Hepatocyte (in vitro differentiated cells): ENCODE measurements around the gene RBM18. TPM values are rescaled to one million over a fixed set of nuclear protein-coding genes. Genes with fewer than 3 reads are reported as not detected.

Experiments used
- DNase-seq: peaks from one replicate; pipeline ENCODE4 v3.0.0-alpha.2; 2016; ENCODE audit warnings: low spot score
- H2AFZ ChIP-seq: fragments of 200-600 bp; sonication (generic); 2 replicates; pipeline ENCODE4 v1.6.0; 2016; ENCODE audit warnings: antibody characterized with exemption, mild to moderate bottlenecking
- H3K27ac ChIP-seq: fragments of 200-600 bp; sonication (generic); 2 replicates; pipeline ENCODE4 v1.5.1; 2016; ENCODE audit warnings: mild to moderate bottlenecking
- H3K27me3 ChIP-seq: fragments of 200-600 bp; sonication (generic); 2 replicates; pipeline ENCODE4 v1.6.1; 2016
- H3K36me3 ChIP-seq: fragments of 200-600 bp; sonication (generic); replicated peaks from 2 replicates; pipeline ENCODE4 v1.5.1; 2016; ENCODE audit warnings: low read depth; ENCODE audit not compliant: insufficient read depth
- H3K4me1 ChIP-seq: fragments of 200-600 bp; sonication (generic); 2 replicates; pipeline ENCODE4 v1.5.1; 2016; ENCODE audit warnings: mild to moderate bottlenecking, moderate library complexity; ENCODE audit not compliant: insufficient read depth
- H3K4me2 ChIP-seq: fragments of 200-600 bp; sonication (generic); 2 replicates; pipeline ENCODE4 v1.6.0; 2016
- H3K4me3 ChIP-seq: fragments of 200-600 bp; sonication (generic); 2 replicates; pipeline ENCODE4 v1.5.1; 2016; ENCODE audit warnings: mild to moderate bottlenecking
- H3K79me2 ChIP-seq: fragments of 200-600 bp; sonication (generic); 2 replicates; pipeline ENCODE4 v1.6.0; 2017; ENCODE audit warnings: mild to moderate bottlenecking
- H3K9me2 ChIP-seq: fragments of 200-600 bp; sonication (generic); replicated peaks from 2 replicates; pipeline ENCODE4 v1.6.0; 2017; ENCODE audit warnings: mild to moderate bottlenecking; ENCODE audit not compliant: insufficient read depth
- H3K9me3 ChIP-seq: fragments of 200-600 bp; sonication (generic); 2 replicates; pipeline ENCODE4 v1.5.1; 2016; ENCODE audit warnings: low read depth, mild to moderate bottlenecking
- H4K20me1 ChIP-seq: fragments of 200-600 bp; sonication (generic); 2 replicates; pipeline ENCODE4 v1.6.0; 2016; ENCODE audit warnings: mild to moderate bottlenecking; ENCODE audit not compliant: insufficient read depth, poor library complexity, severe bottlenecking
- CTCF ChIP-seq: fragments of 200-600 bp; sonication (generic); IDR thresholded peaks from 2 replicates; pipeline ENCODE4 v1.5.1; 2016; ENCODE audit warnings: antibody characterized with exemption, mild to moderate bottlenecking; ENCODE audit not compliant: poor library complexity
- EZH2 ChIP-seq: fragments of 200-600 bp; sonication (generic); IDR thresholded peaks from 2 replicates; pipeline ENCODE4 v1.6.1; 2016; ENCODE audit warnings: antibody characterized with exemption, mild to moderate bottlenecking, borderline replicate concordance
- EZH2phosphoT487 ChIP-seq: fragments of 200-600 bp; sonication (generic); IDR thresholded peaks from one replicate; pipeline ENCODE4 v1.6.1; 2018; ENCODE audit warnings: antibody characterized with exemption, mild to moderate bottlenecking, low read depth, moderate library complexity; ENCODE audit not compliant: unreplicated experiment, severe bottlenecking
- WGBS: methylation state at CpG from one replicate; pipeline ENCODE4 v1.1.6; 2016; ENCODE audit warnings: low lambda C conversion rate; ENCODE audit errors: missing lambda C conversion rate; 5-methylcytosine and 5-hydroxymethylcytosine counted together
- polyA plus RNA-seq: library from polyadenylated mRNA; unstranded; fragments of >200 nt; fragmentation: Nextera tagmentation; extraction: Ambion mirVana; gene quantifications from 2 replicates; pipeline ENCODE4 v1.2.1, GENCODE V29; 2016
- total RNA-seq: library from RNA; depleted of rRNA; stranded (reverse); fragments of >200 nt; gene quantifications from 2 replicates; pipeline ENCODE4 v1.2.3, GENCODE V29; 2014

RBM18 gene
- total and polyA plus RNA-seq, 2 experiments from 2014 or later: 15.9 to 22.0 TPM

- WGBS: 59% methylated on average over 9 of the region's 9 CpGs
- H2AFZ ChIP-seq: no peak overlapping the region
- H3K4me1 ChIP-seq: no peaks in the 10 kb centered on the region
- H3K36me3 ChIP-seq: no peaks in the 10 kb centered on the region
- no peak overlapping the region for H3K27ac ChIP-seq
- no peak overlapping the region for H3K4me2 ChIP-seq
- no peaks in the 10 kb centered on the region for H3K9me3 ChIP-seq
- TF ChIP-seq EZH2: no peak
- no peak for TF ChIP-seq EZH2phosphoT487
- no peak for TF ChIP-seq CTCF
- no peaks in the 10 kb centered on the region for H3K79me2 ChIP-seq
- peaks cover 34% of the 10 kb centered on the region for H3K27me3 ChIP-seq
- no peaks in the 10 kb centered on the region for H3K9me2 ChIP-seq
- DNase-seq: no peak
- no peaks in the 10 kb centered on the region for H4K20me1 ChIP-seq
- H3K4me3 ChIP-seq: no peak overlapping the region
These were observed 57.5 kb downstream of the RBM18 start for GRCh38 chr9:122207096-122207495.

- no peaks in the 10 kb centered on the region for H3K9me2 ChIP-seq
- no peaks in the 10 kb centered on the region for H3K4me1 ChIP-seq
- H2AFZ ChIP-seq: no peak overlapping the region
- H3K79me2 ChIP-seq: no peaks in the 10 kb centered on the region
- H3K4me2 ChIP-seq: no peak overlapping the region
- no peak for DNase-seq
- H3K27me3 ChIP-seq: peaks cover 27% of the 10 kb centered on the region
- no peaks in the 10 kb centered on the region for H4K20me1 ChIP-seq
- no peak overlapping the region for H3K27ac ChIP-seq
- H3K36me3 ChIP-seq: no peaks in the 10 kb centered on the region
- no peak overlapping the region for H3K4me3 ChIP-seq
- no peaks in the 10 kb centered on the region for H3K9me3 ChIP-seq
- TF ChIP-seq EZH2phosphoT487 (no peak), EZH2 (no peak), CTCF (no peak)
- WGBS: 86% methylated on average over 9 of the region's 9 CpGs
These were observed 58.3 kb downstream of the RBM18 start for GRCh38 chr9:122206118-122207046.

- DNase-seq: no peak
- H3K9me3 ChIP-seq: no peaks in the 10 kb centered on the region
- H3K27ac ChIP-seq: no peak overlapping the region
- 92% methylated on average over 8 of the region's 8 CpGs for WGBS
- no peaks in the 10 kb centered on the region for H3K9me2 ChIP-seq
- no peaks in the 10 kb centered on the region for H3K36me3 ChIP-seq
- TF ChIP-seq EZH2phosphoT487 (no peak), EZH2 (no peak), CTCF (no peak)
- no peak overlapping the region for H3K4me3 ChIP-seq
- H3K27me3 ChIP-seq: peaks cover 15% of the 10 kb centered on the region
- no peaks in the 10 kb centered on the region for H4K20me1 ChIP-seq
- H3K79me2 ChIP-seq: no peaks in the 10 kb centered on the region
- no peaks in the 10 kb centered on the region for H3K4me1 ChIP-seq
- H3K4me2 ChIP-seq: no peak overlapping the region
- H2AFZ ChIP-seq: no peak overlapping the region
These were observed 59.5 kb downstream of the RBM18 start for GRCh38 chr9:122205176-122205575.
